Measurements from ENCODE around the gene C2orf92.

The C2orf92 gene

DNA sequence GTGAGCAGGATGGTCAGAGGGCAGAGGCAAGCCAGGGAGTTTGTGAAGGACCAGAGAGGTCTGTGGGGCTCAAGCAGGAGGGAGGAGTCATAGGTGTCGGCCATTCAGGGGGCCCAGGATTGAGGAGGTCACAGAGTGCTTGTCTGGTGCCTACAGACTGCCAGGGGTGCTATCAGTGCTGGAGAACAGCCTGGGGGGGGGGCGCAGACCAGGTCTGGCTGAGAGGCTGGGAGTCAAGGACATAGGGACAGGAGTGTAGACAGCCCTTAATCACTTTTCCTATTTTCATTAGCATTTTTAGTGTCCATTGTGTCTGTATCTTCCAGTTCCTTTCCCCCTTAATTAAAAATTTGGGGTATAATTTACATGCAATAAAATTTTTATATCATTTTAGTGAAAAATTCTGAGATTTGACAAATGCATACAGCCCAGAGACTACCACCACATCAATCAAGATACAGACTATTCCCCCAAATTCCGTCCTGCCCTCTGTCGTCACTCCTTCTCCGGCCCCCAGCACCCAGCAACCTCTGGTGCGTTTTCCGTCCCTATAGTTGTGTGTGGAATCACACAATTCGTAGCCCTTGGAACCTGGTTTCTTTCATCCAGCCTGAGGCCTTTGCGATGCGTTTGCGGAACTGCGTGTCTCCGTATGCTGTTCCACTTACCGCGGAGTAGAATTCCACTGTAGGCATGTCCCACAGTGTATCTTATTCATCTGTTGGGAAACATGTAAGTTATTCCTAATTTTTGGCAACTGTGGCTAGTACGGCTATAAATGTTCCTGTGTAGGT is 50.0 kb downstream of the C2orf92 start:
- H3K9me3 ChIP-seq (replicated peaks; ENCODE audit: insufficient read depth, low read length), result no peaks in the 10 kb centered on the region
- H3K4me2 ChIP-seq (ENCODE audit: low read depth, low read length), result no peak overlapping the region
- no peak for DNase-seq
- H4K20me1 ChIP-seq (ENCODE audit: insufficient read depth, low read length), result no peaks in the 10 kb centered on the region
- no peak overlapping the region for H3K9ac ChIP-seq (ENCODE audit: low read length)
- peak overlapping the region; percentile 64; the same call in 1 of the 2 replicates for H2AFZ ChIP-seq (ENCODE audit: low read length)
- H3K79me2 ChIP-seq (ENCODE audit: low read length), result no peaks in the 10 kb centered on the region
- no peaks in the 10 kb centered on the region for H3F3A ChIP-seq (ENCODE audit: insufficient read depth, low read length)
- no peak for TF ChIP-seq EZH2 (optimal IDR thresholded peaks at IDR 0.05; ENCODE audit: low read depth, low read length)
- TF ChIP-seq, protein P1, sequence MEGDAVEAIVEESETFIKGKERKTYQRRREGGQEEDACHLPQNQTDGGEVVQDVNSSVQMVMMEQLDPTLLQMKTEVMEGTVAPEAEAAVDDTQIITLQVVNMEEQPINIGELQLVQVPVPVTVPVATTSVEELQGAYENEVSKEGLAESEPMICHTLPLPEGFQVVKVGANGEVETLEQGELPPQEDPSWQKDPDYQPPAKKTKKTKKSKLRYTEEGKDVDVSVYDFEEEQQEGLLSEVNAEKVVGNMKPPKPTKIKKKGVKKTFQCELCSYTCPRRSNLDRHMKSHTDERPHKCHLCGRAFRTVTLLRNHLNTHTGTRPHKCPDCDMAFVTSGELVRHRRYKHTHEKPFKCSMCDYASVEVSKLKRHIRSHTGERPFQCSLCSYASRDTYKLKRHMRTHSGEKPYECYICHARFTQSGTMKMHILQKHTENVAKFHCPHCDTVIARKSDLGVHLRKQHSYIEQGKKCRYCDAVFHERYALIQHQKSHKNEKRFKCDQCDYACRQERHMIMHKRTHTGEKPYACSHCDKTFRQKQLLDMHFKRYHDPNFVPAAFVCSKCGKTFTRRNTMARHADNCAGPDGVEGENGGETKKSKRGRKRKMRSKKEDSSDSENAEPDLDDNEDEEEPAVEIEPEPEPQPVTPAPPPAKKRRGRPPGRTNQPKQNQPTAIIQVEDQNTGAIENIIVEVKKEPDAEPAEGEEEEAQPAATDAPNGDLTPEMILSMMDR (IDR thresholded peaks at IDR 0.05; ENCODE audit: low read length), result no peak
- TF ChIP-seq EZH2phosphoT487 (IDR thresholded peaks at IDR 0.05; ENCODE audit: low read length), result no peak
- H3K9me2 ChIP-seq (replicated peaks; ENCODE audit: insufficient read depth, low read length), result no peaks in the 10 kb centered on the region
- H3K4me3 ChIP-seq (ENCODE audit: low read length), result no peak overlapping the region
- H3K4me1 ChIP-seq (ENCODE audit: low read length), result peaks cover 13% of the 10 kb centered on the region
- no peaks in the 10 kb centered on the region for H3K27me3 ChIP-seq (replicated peaks; ENCODE audit: insufficient read depth, low read length)
- no peaks in the 10 kb centered on the region for H3K36me3 ChIP-seq (replicated peaks; ENCODE audit: insufficient read depth, low read length)
- H3K27ac ChIP-seq (ENCODE audit: low read length), result no peak overlapping the region

GRCh38 chr2:97720746-97721145 is 51.2 kb downstream of the C2orf92 start:
- H3K4me2 ChIP-seq (ENCODE audit: low read depth, low read length), result no peak overlapping the region
- no peak overlapping the region for H3K9ac ChIP-seq (ENCODE audit: low read length)
- TF ChIP-seq EZH2 (optimal IDR thresholded peaks at IDR 0.05; ENCODE audit: low read depth, low read length), result no peak
- no peak for TF ChIP-seq EZH2phosphoT487 (IDR thresholded peaks at IDR 0.05; ENCODE audit: low read length)
- TF ChIP-seq, protein P1 (IDR thresholded peaks at IDR 0.05; ENCODE audit: low read length), result no peak
- no peak for DNase-seq
- no peaks in the 10 kb centered on the region for H3K79me2 ChIP-seq (ENCODE audit: low read length)
- H2AFZ ChIP-seq (ENCODE audit: low read length), result no peak overlapping the region
- no peaks in the 10 kb centered on the region for H3F3A ChIP-seq (ENCODE audit: insufficient read depth, low read length)
- no peaks in the 10 kb centered on the region for H3K36me3 ChIP-seq (replicated peaks; ENCODE audit: insufficient read depth, low read length)
- H3K27me3 ChIP-seq (replicated peaks; ENCODE audit: insufficient read depth, low read length), result no peaks in the 10 kb centered on the region
- H3K9me2 ChIP-seq (replicated peaks; ENCODE audit: insufficient read depth, low read length), result no peaks in the 10 kb centered on the region
- H3K9me3 ChIP-seq (replicated peaks; ENCODE audit: insufficient read depth, low read length), result no peaks in the 10 kb centered on the region
- peaks cover 13% of the 10 kb centered on the region for H3K4me1 ChIP-seq (ENCODE audit: low read length)
- no peaks in the 10 kb centered on the region for H4K20me1 ChIP-seq (ENCODE audit: insufficient read depth, low read length)
- H3K4me3 ChIP-seq (ENCODE audit: low read length), result no peak overlapping the region
- no peak overlapping the region for H3K27ac ChIP-seq (ENCODE audit: low read length)

GRCh38 chr2:97722227-97722626 is 52.7 kb downstream of the C2orf92 start:
- TF ChIP-seq EZH2phosphoT487 (IDR thresholded peaks at IDR 0.05; ENCODE audit: low read length) (no peak), EZH2 (optimal IDR thresholded peaks at IDR 0.05; ENCODE audit: low read depth, low read length) (no peak)
- TF ChIP-seq, protein P1 (IDR thresholded peaks at IDR 0.05; ENCODE audit: low read length), result no peak
- no peak overlapping the region for H3K4me2 ChIP-seq (ENCODE audit: low read depth, low read length)
- no peaks in the 10 kb centered on the region for H3K79me2 ChIP-seq (ENCODE audit: low read length)
- no peak overlapping the region for H3K9ac ChIP-seq (ENCODE audit: low read length)
- H3K27ac ChIP-seq (ENCODE audit: low read length), result no peak overlapping the region
- no peak overlapping the region for H2AFZ ChIP-seq (ENCODE audit: low read length)
- H3K9me3 ChIP-seq (replicated peaks; ENCODE audit: insufficient read depth, low read length), result no peaks in the 10 kb centered on the region
- peaks cover 13% of the 10 kb centered on the region for H3K4me1 ChIP-seq (ENCODE audit: low read length)
- H3K9me2 ChIP-seq (replicated peaks; ENCODE audit: insufficient read depth, low read length), result no peaks in the 10 kb centered on the region
- H3F3A ChIP-seq (ENCODE audit: insufficient read depth, low read length), result no peaks in the 10 kb centered on the region
- DNase-seq, result no peak
- H4K20me1 ChIP-seq (ENCODE audit: insufficient read depth, low read length), result no peaks in the 10 kb centered on the region
- H3K36me3 ChIP-seq (replicated peaks; ENCODE audit: insufficient read depth, low read length), result no peaks in the 10 kb centered on the region
- no peaks in the 10 kb centered on the region for H3K27me3 ChIP-seq (replicated peaks; ENCODE audit: insufficient read depth, low read length)
- H3K4me3 ChIP-seq (ENCODE audit: low read length), result no peak overlapping the region
